ENCODE data around the gene SORCS2. TPM values are rescaled to one million over a fixed set of nuclear protein-coding genes. Genes with fewer than 3 reads are reported as not detected.

Gene SORCS2
- polyA plus RNA-seq, 3 donors, result 0.46 to 0.55 TPM; not detected in 1

- intact Hi-C loops (cut with micrococcal nuclease), result no loop called here
- H3K4me3 Mint-ChIP-seq, result no peak overlapping the region
- Histone ChIP-seq H3K27me3 (ENCODE audit: control insufficient read depth in 2 of 2, insufficient read depth in 2 of 2, low read length in 2 of 2) (peaks cover 0 to 26% of the 10 kb centered on the region in 2 donors), H3K36me3 (replicated peaks in 1 of 2; ENCODE audit: control insufficient read depth in 1 of 2, insufficient read depth in 2 of 2, low read length in 2 of 2) (no peaks in the 10 kb centered on the region), H3K27ac (ENCODE audit: low read depth in 1 of 2, low read length in 2 of 2) (no peak overlapping the region), H3K9ac (ENCODE audit: insufficient read depth, low read length, poor library complexity, severe bottlenecking) (no peak overlapping the region), H2AFZ (ENCODE audit: insufficient read depth, low read depth, low read length, poor library complexity, severe bottlenecking) (no peak overlapping the region), H3K79me2 (ENCODE audit: insufficient read depth, low read length) (no peaks in the 10 kb centered on the region), H3K4me2 (replicated peaks; ENCODE audit: extremely low read depth, low read length, poor library complexity, severe bottlenecking) (no peak overlapping the region), H3K9me3 (replicated peaks in 1 of 2; ENCODE audit: control insufficient read depth in 1 of 2, insufficient read depth in 1 of 2, low read length in 2 of 2) (no peaks in the 10 kb centered on the region), H3K4me3 (replicated peaks in 1 of 3; ENCODE audit: low read depth in 2 of 3, low read length in 3 of 3) (no peak overlapping the region), H3K4me1 (ENCODE audit: control insufficient read depth in 1 of 2, insufficient read depth in 2 of 2, low read length in 2 of 2) (no peaks in the 10 kb centered on the region), H4K20me1 (ENCODE audit: insufficient read depth, low read length) (no peaks in the 10 kb centered on the region)
- no peaks in the 10 kb centered on the region for H3K4me1 Mint-ChIP-seq
- no peaks in the 10 kb centered on the region for H3K36me3 Mint-ChIP-seq
- H3K27ac Mint-ChIP-seq, result no peak overlapping the region
- DNase-seq, result no peak
- 95% methylated on average over 8 of the region's 10 CpGs for WGBS (ENCODE audit: insufficient coverage)
- no peak for TF ChIP-seq CTCF (IDR thresholded peaks at IDR 0.05)
- H3K27me3 Mint-ChIP-seq (ENCODE audit: low read depth in 3 of 3), result peaks cover 36 to 52% (median 49%) of the 10 kb centered on the region in 3 donors
- peaks cover 0 to 3% (median 0%) of the 10 kb centered on the region in 7 donors for H3K9me3 Mint-ChIP-seq
Measured at GRCh38 chr4:7512946-7513345, 320.6 kb downstream of the SORCS2 start.

- H3K4me1 ChIP-seq (ENCODE audit: control insufficient read depth in 1 of 2, insufficient read depth in 2 of 2, low read length in 2 of 2), result no peaks in the 10 kb centered on the region
- DNase-seq, result no peak
- Mint-ChIP-seq H3K9me3 (peaks cover 0 to 3% (median 0%) of the 10 kb centered on the region in 7 donors), H3K36me3 (no peaks in the 10 kb centered on the region), H3K4me1 (no peaks in the 10 kb centered on the region), H3K27ac (peak overlapping the region in 1 of 7 donors; percentile 75), H3K27me3 (ENCODE audit: low read depth in 3 of 3) (peaks cover 32 to 52% (median 47%) of the 10 kb centered on the region in 3 donors), H3K4me3 (no peak overlapping the region)
- no peak overlapping the region for H3K27ac ChIP-seq (ENCODE audit: low read depth in 1 of 2, low read length in 2 of 2)
- no peak overlapping the region for H3K9ac ChIP-seq (ENCODE audit: insufficient read depth, low read length, poor library complexity, severe bottlenecking)
- no peaks in the 10 kb centered on the region for H3K36me3 ChIP-seq (replicated peaks in 1 of 2; ENCODE audit: control insufficient read depth in 1 of 2, insufficient read depth in 2 of 2, low read length in 2 of 2)
- H4K20me1 ChIP-seq (ENCODE audit: insufficient read depth, low read length), result no peaks in the 10 kb centered on the region
- H3K27me3 ChIP-seq (ENCODE audit: control insufficient read depth in 2 of 2, insufficient read depth in 2 of 2, low read length in 2 of 2), result peaks cover 0 to 30% of the 10 kb centered on the region in 2 donors
- H2AFZ ChIP-seq (ENCODE audit: insufficient read depth, low read depth, low read length, poor library complexity, severe bottlenecking), result no peak overlapping the region
- no peaks in the 10 kb centered on the region for H3K9me3 ChIP-seq (replicated peaks in 1 of 2; ENCODE audit: control insufficient read depth in 1 of 2, insufficient read depth in 1 of 2, low read length in 2 of 2)
- no peaks in the 10 kb centered on the region for H3K79me2 ChIP-seq (ENCODE audit: insufficient read depth, low read length)
- WGBS (ENCODE audit: insufficient coverage), result 81% methylated on average over 12 of the region's 12 CpGs
- no peak overlapping the region for H3K4me3 ChIP-seq (replicated peaks in 1 of 3; ENCODE audit: low read depth in 2 of 3, low read length in 3 of 3)
- TF ChIP-seq CTCF (IDR thresholded peaks at IDR 0.05), result no peak
- intact Hi-C loops (cut with micrococcal nuclease), result no loop called here
- no peak overlapping the region for H3K4me2 ChIP-seq (replicated peaks; ENCODE audit: extremely low read depth, low read length, poor library complexity, severe bottlenecking)
Measured at GRCh38 chr4:7513671-7514070, 321.3 kb downstream of the SORCS2 start.

Measured in CD14-positive monocyte (primary cell).